ENCODE measurements around the gene FGF12. TPM values are rescaled to one million over a fixed set of nuclear protein-coding genes. Genes with fewer than 3 reads are reported as not detected.

FGF12 gene
- polyA plus RNA-seq, 2 of the 4 experiments (the other 2 are of a cell fraction): 0.63 to 1.1 TPM

- FAIRE-seq (no peak), ATAC-seq (no peak), DNase-seq (ENCODE audit: low read depth in 1 of 2, low spot score in 1 of 2) (no peak)
- Histone ChIP-seq H3K4me2 (no peak overlapping the region), H3K9me3 (no peaks in the 10 kb centered on the region), H3K4me3 (no peak overlapping the region), H3K4me1 (no peaks in the 10 kb centered on the region), H3K27ac (no peak overlapping the region)
- WGBS (ENCODE audit: missing lambda C conversion rate): 0% methylated on average over 1 of the region's 1 CpG
- POLR2A ChIA-PET: no interaction called here
- CTCF ChIA-PET: no interaction called here
- TF ChIP-seq HOXA7 (CRISPR knock-in tag; IDR thresholded peaks at IDR 0.05) (no peak), GATA3 (IDR thresholded peaks at IDR 0.05; ENCODE audit: borderline replicate concordance) (no peak), ZC3H11A (IDR thresholded peaks at IDR 0.05) (no peak), CEBPB (IDR thresholded peaks at IDR 0.05) (no peak), HES2 (IDR thresholded peaks at IDR 0.05) (no peak), HMGXB4 (CRISPR knock-in tag; IDR thresholded peaks at IDR 0.05; ENCODE audit: borderline replicate concordance) (no peak), NPAS2 (CRISPR knock-in tag; IDR thresholded peaks at IDR 0.05; ENCODE audit: borderline replicate concordance) (no peak), MAFK (IDR thresholded peaks at IDR 0.05; ENCODE audit: partially characterized antibody) (no peak)
- TF ChIP-seq, protein P1, sequence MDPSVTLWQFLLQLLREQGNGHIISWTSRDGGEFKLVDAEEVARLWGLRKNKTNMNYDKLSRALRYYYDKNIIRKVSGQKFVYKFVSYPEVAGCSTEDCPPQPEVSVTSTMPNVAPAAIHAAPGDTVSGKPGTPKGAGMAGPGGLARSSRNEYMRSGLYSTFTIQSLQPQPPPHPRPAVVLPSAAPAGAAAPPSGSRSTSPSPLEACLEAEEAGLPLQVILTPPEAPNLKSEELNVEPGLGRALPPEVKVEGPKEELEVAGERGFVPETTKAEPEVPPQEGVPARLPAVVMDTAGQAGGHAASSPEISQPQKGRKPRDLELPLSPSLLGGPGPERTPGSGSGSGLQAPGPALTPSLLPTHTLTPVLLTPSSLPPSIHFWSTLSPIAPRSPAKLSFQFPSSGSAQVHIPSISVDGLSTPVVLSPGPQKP (IDR thresholded peaks at IDR 0.05; ENCODE audit: low read depth, low read length): no peak
These were observed 482.8 kb downstream of the FGF12 start for GRCh38 chr3:192244591-192244990.

- Histone ChIP-seq H3K27ac (no peak overlapping the region), H3K4me2 (no peak overlapping the region), H3K4me1 (no peaks in the 10 kb centered on the region), H3K4me3 (no peak overlapping the region), H3K9me3 (no peaks in the 10 kb centered on the region)
- WGBS (ENCODE audit: missing lambda C conversion rate): 8% methylated on average over 1 of the region's 1 CpG
- no peak for ATAC-seq
- no peak for FAIRE-seq
- DNase-seq (ENCODE audit: low read depth in 1 of 2, low spot score in 1 of 2): no peak
- POLR2A ChIA-PET: no interaction called here
- CTCF ChIA-PET: no interaction called here
- no peak for TF ChIP-seq HEYL (CRISPR knock-in tag; IDR thresholded peaks at IDR 0.05)
- no peak for TF ChIP-seq HES2 (IDR thresholded peaks at IDR 0.05)
- TF ChIP-seq HOXB13 (CRISPR knock-in tag; IDR thresholded peaks at IDR 0.05; ENCODE audit: low read depth): no peak
- no peak for TF ChIP-seq ZFP36 (IDR thresholded peaks at IDR 0.05; ENCODE audit: borderline replicate concordance, partially characterized antibody)
- no peak for TF ChIP-seq NPAS2 (CRISPR knock-in tag; IDR thresholded peaks at IDR 0.05; ENCODE audit: borderline replicate concordance)
- no peak for TF ChIP-seq SREBF2 (IDR thresholded peaks at IDR 0.05)
These were observed 487.4 kb downstream of the FGF12 start for GRCh38 chr3:192239956-192240355.

GRCh38 chr3:192237992-192238608, 489.2 kb downstream of the FGF12 start:
- ChIA-PET POLR2A (no interaction called here), CTCF (no interaction called here)
- 0% methylated on average over 3 of the region's 4 CpGs for WGBS (ENCODE audit: missing lambda C conversion rate)
- H3K4me2 ChIP-seq: no peak overlapping the region
- no peak for ATAC-seq
- no peaks in the 10 kb centered on the region for H3K9me3 ChIP-seq
- FAIRE-seq: no peak
- DNase-seq (ENCODE audit: low read depth in 1 of 2, low spot score in 1 of 2): no peak
- no peak overlapping the region for H3K27ac ChIP-seq
- H3K4me3 ChIP-seq: no peak overlapping the region
- no peaks in the 10 kb centered on the region for H3K4me1 ChIP-seq
- TF ChIP-seq ZC3H11A (IDR thresholded peaks at IDR 0.05) (no peak), ZFP36 (IDR thresholded peaks at IDR 0.05; ENCODE audit: borderline replicate concordance, partially characterized antibody) (no peak), HMGXB4 (CRISPR knock-in tag; IDR thresholded peaks at IDR 0.05; ENCODE audit: borderline replicate concordance) (no peak), FOXS1 (CRISPR knock-in tag; IDR thresholded peaks at IDR 0.05) (no peak), ZSCAN20 (CRISPR knock-in tag; IDR thresholded peaks at IDR 0.05) (no peak), MAZ (IDR thresholded peaks at IDR 0.05; ENCODE audit: borderline replicate concordance, low read depth, low read length) (no peak)

Measured in A549 (cell line).